ENCODE measurements around the gene SPATA6L. TPM values are rescaled to one million over a fixed set of nuclear protein-coding genes. Genes with fewer than 3 reads are reported as not detected.

The SPATA6L gene
- total and polyA plus RNA-seq, 9 of the 15 experiments (the other 6 are each of a cell fraction or from before 2014, with no cell fraction given) = 0.03 to 1.00 (median 0.08) TPM; not detected in 4

DNA sequence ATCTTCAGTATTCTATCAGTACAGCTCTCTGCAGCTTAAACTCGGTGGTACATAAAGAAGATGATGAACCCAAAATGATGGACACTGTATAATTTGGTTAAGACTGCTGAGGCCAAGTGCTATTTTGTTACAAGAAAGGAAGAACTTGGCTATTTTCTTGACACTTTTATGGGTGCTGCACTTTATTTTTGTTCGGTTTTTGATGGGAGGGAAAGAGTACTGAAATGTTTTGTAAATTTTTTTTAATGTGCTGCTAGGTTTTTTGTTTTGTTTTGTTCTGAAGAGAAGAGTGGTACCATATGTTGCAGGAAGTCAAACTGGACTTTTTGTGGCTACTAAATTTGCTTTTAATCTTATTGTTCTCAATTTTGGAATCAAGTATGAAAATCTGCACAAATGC lies 39.7 kb upstream of the SPATA6L start:
- BruUV-seq (replicated peaks) = no TSS peak
- TF ChIP-seq, protein P1, sequence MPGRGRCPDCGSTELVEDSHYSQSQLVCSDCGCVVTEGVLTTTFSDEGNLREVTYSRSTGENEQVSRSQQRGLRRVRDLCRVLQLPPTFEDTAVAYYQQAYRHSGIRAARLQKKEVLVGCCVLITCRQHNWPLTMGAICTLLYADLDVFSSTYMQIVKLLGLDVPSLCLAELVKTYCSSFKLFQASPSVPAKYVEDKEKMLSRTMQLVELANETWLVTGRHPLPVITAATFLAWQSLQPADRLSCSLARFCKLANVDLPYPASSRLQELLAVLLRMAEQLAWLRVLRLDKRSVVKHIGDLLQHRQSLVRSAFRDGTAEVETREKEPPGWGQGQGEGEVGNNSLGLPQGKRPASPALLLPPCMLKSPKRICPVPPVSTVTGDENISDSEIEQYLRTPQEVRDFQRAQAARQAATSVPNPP (IDR thresholded peaks at IDR 0.05; ENCODE audit: borderline replicate concordance, insufficient read depth, insufficient read length) = no peak
- TF ChIP-seq POLR2A (conservative IDR thresholded peaks at IDR 0.05) = 0 out of 2 replicates have a peak, but pooled peaks have one; percentile 19
- Histone ChIP-seq H3K36me3 (ENCODE audit: control insufficient read depth, insufficient read depth, low read length) (peaks cover 74% of the 10 kb centered on the region), H3K4me3 (no peak overlapping the region), H3K27ac (ENCODE audit: extremely low read depth, low read depth, low read length) (no peak overlapping the region), H3K4me2 (ENCODE audit: insufficient read depth, low read length) (no peak overlapping the region), H2AFZ (ENCODE audit: low read depth, low read length) (no peak overlapping the region), H3K4me1 (replicated peaks in 1 of 2; ENCODE audit: control insufficient read depth in 2 of 2, insufficient read depth in 2 of 2, low read length in 2 of 2) (no peaks in the 10 kb centered on the region), H3K9me1 (ENCODE audit: control insufficient read depth, insufficient read depth, low read length) (no peaks in the 10 kb centered on the region), H3K79me2 (ENCODE audit: control insufficient read depth, insufficient read depth, low read length) (no peaks in the 10 kb centered on the region), H3K9me3 (replicated peaks; ENCODE audit: control insufficient read depth, insufficient read depth, low read depth, low read length) (no peaks in the 10 kb centered on the region), H3K27me3 (ENCODE audit: control insufficient read depth in 2 of 2, insufficient read depth in 2 of 2, low read length in 2 of 2) (no peaks in the 10 kb centered on the region), H3K9ac (ENCODE audit: insufficient read depth in 1 of 2, low read depth in 2 of 2, low read length in 2 of 2) (no peak overlapping the region), H4K20me1 (replicated peaks; ENCODE audit: control insufficient read depth, insufficient read depth, low read length) (no peaks in the 10 kb centered on the region)
- FAIRE-seq (no peak), ATAC-seq (no peak), DNase-seq (ENCODE audit: extremely low read depth in 1 of 4, low spot score in 3 of 4) (no peak)
- ChIA-PET POLR2A (no interaction called here), CTCF (ENCODE audit: low intra/inter-chr PET ratio) (no interaction called here)
- in situ Hi-C loops (cut with MboI) = no loop called here
- intact Hi-C loops (cut with micrococcal nuclease) = no loop called here
- WGBS (ENCODE audit: insufficient coverage, low coverage, missing lambda C conversion rate) = 23% methylated on average over 2 of the region's 2 CpGs

DNA sequence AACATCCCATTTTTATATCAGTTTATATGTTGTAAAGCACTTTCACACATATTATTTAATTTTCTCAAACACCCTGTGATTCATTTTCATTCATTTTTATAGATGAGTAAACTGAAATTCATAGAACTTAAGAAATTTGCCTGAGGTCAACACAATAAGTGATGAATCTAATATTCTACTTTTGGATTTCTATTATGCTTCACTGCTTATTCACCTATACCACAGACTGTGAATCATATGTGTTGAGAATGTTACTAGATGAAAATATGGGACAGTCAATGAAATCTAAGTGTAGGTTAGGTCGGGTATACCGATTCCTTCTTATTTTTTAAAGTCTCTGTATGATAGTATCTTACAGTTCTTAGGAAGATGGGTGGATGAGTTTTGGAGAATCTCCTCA lies 37.8 kb upstream of the SPATA6L start:
- H3K4me2 ChIP-seq (ENCODE audit: insufficient read depth, low read length) = no peak overlapping the region
- peaks cover 70% of the 10 kb centered on the region for H3K36me3 ChIP-seq (ENCODE audit: control insufficient read depth, insufficient read depth, low read length)
- DNase-seq (ENCODE audit: extremely low read depth in 1 of 4, low spot score in 3 of 4) = no peak
- H3K79me2 ChIP-seq (ENCODE audit: control insufficient read depth, insufficient read depth, low read length) = no peaks in the 10 kb centered on the region
- POLR2A ChIA-PET = interaction anchor here (1.2 kb wide), 1 partner anchor 8 kb away, joined by 3 read pairs; no protein-coding TSS in a partner anchor
- FAIRE-seq = no peak
- H3K27ac ChIP-seq (ENCODE audit: extremely low read depth, low read depth, low read length) = no peak overlapping the region
- H3K9ac ChIP-seq (ENCODE audit: insufficient read depth in 1 of 2, low read depth in 2 of 2, low read length in 2 of 2) = no peak overlapping the region
- WGBS (ENCODE audit: insufficient coverage, low coverage, missing lambda C conversion rate) = 78% methylated on average over 2 of the region's 2 CpGs
- no peak overlapping the region for H3K4me3 ChIP-seq
- BruUV-seq (replicated peaks) = no TSS peak
- H3K27me3 ChIP-seq (ENCODE audit: control insufficient read depth in 2 of 2, insufficient read depth in 2 of 2, low read length in 2 of 2) = no peaks in the 10 kb centered on the region
- intact Hi-C loops (cut with micrococcal nuclease) (no loop called here), in situ Hi-C loops (cut with MboI) (no loop called here)
- CTCF ChIA-PET (ENCODE audit: low intra/inter-chr PET ratio) = no interaction called here
- ATAC-seq = no peak
- TF ChIP-seq TBL1XR1 (IDR thresholded peaks at IDR 0.05; ENCODE audit: low read length in 2 of 2) (no peak), TARDBP (IDR thresholded peaks at IDR 0.05) (no peak), PHB (CRISPR knock-in tag; IDR thresholded peaks at IDR 0.05) (no peak)
- TF ChIP-seq, protein P2, sequence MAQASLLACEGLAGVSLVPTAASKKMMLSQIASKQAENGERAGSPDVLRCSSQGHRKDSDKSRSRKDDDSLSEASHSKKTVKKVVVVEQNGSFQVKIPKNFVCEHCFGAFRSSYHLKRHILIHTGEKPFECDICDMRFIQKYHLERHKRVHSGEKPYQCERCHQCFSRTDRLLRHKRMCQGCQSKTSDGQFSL (CRISPR knock-in tag; IDR thresholded peaks at IDR 0.05) = no peak
- TF ChIP-seq, protein P2 (tag; IDR thresholded peaks at IDR 0.05) = no peak
- peaks cover 4% of the 10 kb centered on the region in 2 experiments; a peak in 1 of 5 replicates for H3K4me1 ChIP-seq (replicated peaks in 1 of 2; ENCODE audit: control insufficient read depth in 2 of 2, insufficient read depth in 2 of 2, low read length in 2 of 2)
- no peak overlapping the region for H2AFZ ChIP-seq (ENCODE audit: low read depth, low read length)
- no peaks in the 10 kb centered on the region for H3K9me3 ChIP-seq (replicated peaks; ENCODE audit: control insufficient read depth, insufficient read depth, low read depth, low read length)
- H3K9me1 ChIP-seq (ENCODE audit: control insufficient read depth, insufficient read depth, low read length) = no peaks in the 10 kb centered on the region
- H4K20me1 ChIP-seq (replicated peaks; ENCODE audit: control insufficient read depth, insufficient read depth, low read length) = no peaks in the 10 kb centered on the region

Measured in K562 (cell line).